Right cardiac atrium (tissue), 5 donors: ENCODE data around the gene PTPRN2. TPM values are rescaled to one million over a fixed set of nuclear protein-coding genes. Genes with fewer than 3 reads are reported as not detected.
A peak's percentile ranks its signal among the peaks of the same experiment; 100 is the strongest.

Source experiments
- ATAC-seq, 2 donors: fragments of 200-7000 bp; cut with Tn5 transposase; one replicate each; pipeline versions ENCODE4 v1.8.0 to v1.9.1; 2020; ENCODE audit warnings: moderate library complexity in 2 of 2, mild to moderate bottlenecking in 1 of 2
- DNase-seq, 3 donors: peaks; one replicate each; pipeline ENCODE4 v3.0.0-alpha.2; 2020
- H3K27ac ChIP-seq: one replicate; pipeline ENCODE4 v1.5.1; 2013; ENCODE audit warnings: mild to moderate bottlenecking, low read length, control low read depth, moderate library complexity
- H3K27me3 ChIP-seq: one replicate; pipeline ENCODE4 v1.6.1; 2013; ENCODE audit not compliant: control insufficient read depth, insufficient read depth
- H3K4me1 ChIP-seq: one replicate; pipeline ENCODE4 v1.6.1; 2013; ENCODE audit warnings: low read length; ENCODE audit not compliant: control insufficient read depth, insufficient read depth
- H3K4me3 ChIP-seq: one replicate; pipeline ENCODE4 v1.5.1; 2013; ENCODE audit warnings: low read length, control low read depth
- H3K9me3 ChIP-seq: one replicate; pipeline ENCODE4 v1.6.1; 2013; ENCODE audit warnings: low read length; ENCODE audit not compliant: control insufficient read depth
- WGBS: extraction: QIAGEN DNeasy Blood & Tissue Kit; methylation state at CpG from one replicate; pipeline ENCODE4 v1.1.7; 2013; 5-methylcytosine and 5-hydroxymethylcytosine counted together
- intact Hi-C, 4 donors: fragments of 100-400 bp; cut with DNase I; formaldehyde crosslinking; loops; one replicate each; pipeline versions ENCODE4 v1.11.0 to v1.14.0; 2022 to 2023
- polyA plus RNA-seq: library from polyadenylated mRNA; stranded (reverse); fragments of 200-250 nt; gene quantifications from one replicate; pipeline ENCODE4 v1.2.3, GENCODE V29; 2013
- total RNA-seq, 4 donors: library from RNA; stranded (reverse); fragmentation: NEBNext Ultra II Directional; extraction: Animal tissue kit (Norgen Biotek cat#: 25700); gene quantifications; one replicate each; pipeline ENCODE4 v1.2.1, GENCODE V29; 2021
- donor health status: healthy with polysubstance abuse.
- donor health status: DM: no; HTN: yes; CAD: no.
- donor health status: DM: no; HTN: no; CAD: no.
- donor health status: DM: no; HTN: yes; CAD: no; lungs with severe emphysema.
- donor health status: DM: yes; HTN: yes; CAD: no.

Gene PTPRN2
- total and polyA plus RNA-seq, 5 donors: 1.5 to 3.9 (median 1.9) TPM

DNA sequence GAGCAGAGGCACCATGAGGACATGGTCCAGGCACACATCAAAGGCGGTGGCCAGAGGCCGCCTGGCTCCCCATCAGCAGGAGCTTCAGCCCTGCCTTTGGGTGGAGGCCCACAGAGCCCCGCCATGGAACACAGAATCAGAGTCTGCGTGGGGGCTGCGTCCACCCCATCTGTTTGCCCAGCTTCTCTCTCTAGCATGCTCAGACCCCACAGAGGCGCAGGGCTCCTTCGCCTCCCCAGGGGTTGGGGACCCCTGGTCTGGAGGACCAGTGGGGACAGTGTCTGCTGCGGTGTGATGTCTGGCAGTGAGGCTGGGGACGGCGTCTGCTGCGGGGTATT is 321.9 kb downstream of the PTPRN2 start:
- H3K27me3 ChIP-seq: no peaks in the 10 kb centered on the region
- intact Hi-C loops: no loop called here
- H3K4me3 ChIP-seq: no peak overlapping the region
- DNase-seq (peak in 1 of 3 donors; percentile 32), ATAC-seq (no peak)
- no peak overlapping the region for H3K27ac ChIP-seq
- no peaks in the 10 kb centered on the region for H3K9me3 ChIP-seq
- 87% methylated on average over 11 of the region's 11 CpGs for WGBS
- H3K4me1 ChIP-seq: no peaks in the 10 kb centered on the region

GRCh38 chr7:158264881-158265742 is 322.5 kb downstream of the PTPRN2 start:
- Histone ChIP-seq H3K4me1 (no peaks in the 10 kb centered on the region), H3K9me3 (no peaks in the 10 kb centered on the region), H3K27me3 (no peaks in the 10 kb centered on the region), H3K27ac (no peak overlapping the region), H3K4me3 (no peak overlapping the region)
- 89% methylated on average over 13 of the region's 13 CpGs for WGBS
- no peak for ATAC-seq
- intact Hi-C loops: no loop called here
- DNase-seq: peak in 1 of 3 donors; percentile 32

- no peak for ATAC-seq
Observed at GRCh38 chr7:158263964-158264748, 323.5 kb downstream of the PTPRN2 start.

DNA sequence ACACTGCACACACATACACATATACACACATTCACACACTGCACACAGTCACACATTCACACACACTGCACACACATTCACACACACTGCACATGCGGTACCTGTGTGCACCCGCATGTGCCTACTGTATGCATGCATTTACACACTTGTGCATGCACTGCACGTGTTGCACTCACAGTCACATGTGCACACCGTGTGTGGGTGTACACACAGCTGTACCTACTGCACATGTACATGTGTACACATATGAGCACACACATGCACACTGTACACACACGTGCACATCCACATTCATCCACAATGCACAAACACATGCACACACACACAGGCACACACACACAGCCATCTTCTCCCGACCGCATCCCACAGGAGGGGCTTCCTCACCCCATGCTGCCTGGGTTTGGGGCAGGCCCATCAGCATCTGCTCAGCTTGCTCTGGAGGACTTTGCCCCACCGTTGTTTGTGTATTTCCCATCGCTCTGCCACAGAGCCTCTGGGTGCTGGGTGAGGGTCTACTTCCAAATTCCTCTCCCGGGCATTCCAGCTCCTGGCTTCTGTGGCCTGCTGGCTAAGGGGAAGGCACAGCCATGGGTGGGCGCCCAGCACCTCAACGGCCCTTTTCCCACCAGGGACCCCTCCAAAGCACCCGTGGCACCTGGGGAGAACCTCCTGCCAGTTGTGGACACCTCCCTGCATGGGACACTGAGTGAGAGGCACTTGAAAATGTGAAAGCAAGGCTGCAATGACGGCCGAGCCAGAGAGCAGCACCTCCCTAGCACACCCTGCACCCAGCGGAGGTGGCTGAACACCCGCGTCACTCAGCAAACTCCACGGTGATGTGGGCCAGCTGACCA is 324.3 kb downstream of the PTPRN2 start:
- Histone ChIP-seq H3K9me3 (no peaks in the 10 kb centered on the region), H3K4me1 (no peaks in the 10 kb centered on the region), H3K27me3 (no peaks in the 10 kb centered on the region), H3K27ac (no peak overlapping the region), H3K4me3 (no peak overlapping the region)
- ATAC-seq (no peak), DNase-seq (peak in 1 of 3 donors; percentile 9)
- 91% methylated on average over 19 of the region's 19 CpGs for WGBS
- intact Hi-C loops: no loop called here

More at GRCh38 chr7:158263964-158264748, 323.5 kb downstream of the PTPRN2 start:
- DNase-seq: peak in 1 of 3 donors; percentile 21
- intact Hi-C loops: no loop called here
- Histone ChIP-seq H3K4me3 (no peak overlapping the region), H3K9me3 (no peaks in the 10 kb centered on the region), H3K4me1 (no peaks in the 10 kb centered on the region), H3K27me3 (no peaks in the 10 kb centered on the region), H3K27ac (no peak overlapping the region)
- WGBS: 90% methylated on average over 25 of the region's 25 CpGs

DNA sequence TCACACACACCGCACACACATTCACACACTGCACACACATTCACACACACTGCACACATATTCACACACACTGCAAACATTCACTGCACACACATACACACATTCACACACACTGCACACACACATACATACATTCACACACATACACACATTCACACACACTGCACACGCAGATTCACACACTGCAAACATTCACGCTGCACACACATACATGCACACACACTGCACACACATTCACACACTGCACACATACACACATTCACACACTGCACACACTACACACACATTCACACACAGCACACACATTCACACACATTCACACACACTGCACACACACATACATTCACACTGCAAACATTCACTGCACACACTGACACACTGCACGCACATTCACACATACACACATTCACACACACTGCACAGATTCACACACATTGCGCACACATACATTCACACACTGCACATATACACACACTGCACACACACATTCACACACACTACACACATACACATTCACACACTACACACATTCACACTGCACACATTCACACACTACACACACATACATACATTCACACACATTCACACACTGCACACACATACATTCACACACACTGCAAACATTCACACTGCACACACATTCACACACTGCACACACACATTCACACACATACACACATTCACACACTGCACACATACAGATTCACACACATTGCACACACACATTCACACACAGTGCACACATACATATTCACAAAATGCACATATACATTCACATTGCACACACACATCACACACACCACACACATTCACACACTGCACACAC is 325.1 kb downstream of the PTPRN2 start:
- intact Hi-C loops: no loop called here
- no peak for DNase-seq
- WGBS: 96% methylated on average over 5 of the region's 5 CpGs
- H3K27me3 ChIP-seq: no peaks in the 10 kb centered on the region
- no peak overlapping the region for H3K4me3 ChIP-seq
- H3K4me1 ChIP-seq: no peaks in the 10 kb centered on the region
- H3K27ac ChIP-seq: no peak overlapping the region
- no peaks in the 10 kb centered on the region for H3K9me3 ChIP-seq
- ATAC-seq: no peak

DNA sequence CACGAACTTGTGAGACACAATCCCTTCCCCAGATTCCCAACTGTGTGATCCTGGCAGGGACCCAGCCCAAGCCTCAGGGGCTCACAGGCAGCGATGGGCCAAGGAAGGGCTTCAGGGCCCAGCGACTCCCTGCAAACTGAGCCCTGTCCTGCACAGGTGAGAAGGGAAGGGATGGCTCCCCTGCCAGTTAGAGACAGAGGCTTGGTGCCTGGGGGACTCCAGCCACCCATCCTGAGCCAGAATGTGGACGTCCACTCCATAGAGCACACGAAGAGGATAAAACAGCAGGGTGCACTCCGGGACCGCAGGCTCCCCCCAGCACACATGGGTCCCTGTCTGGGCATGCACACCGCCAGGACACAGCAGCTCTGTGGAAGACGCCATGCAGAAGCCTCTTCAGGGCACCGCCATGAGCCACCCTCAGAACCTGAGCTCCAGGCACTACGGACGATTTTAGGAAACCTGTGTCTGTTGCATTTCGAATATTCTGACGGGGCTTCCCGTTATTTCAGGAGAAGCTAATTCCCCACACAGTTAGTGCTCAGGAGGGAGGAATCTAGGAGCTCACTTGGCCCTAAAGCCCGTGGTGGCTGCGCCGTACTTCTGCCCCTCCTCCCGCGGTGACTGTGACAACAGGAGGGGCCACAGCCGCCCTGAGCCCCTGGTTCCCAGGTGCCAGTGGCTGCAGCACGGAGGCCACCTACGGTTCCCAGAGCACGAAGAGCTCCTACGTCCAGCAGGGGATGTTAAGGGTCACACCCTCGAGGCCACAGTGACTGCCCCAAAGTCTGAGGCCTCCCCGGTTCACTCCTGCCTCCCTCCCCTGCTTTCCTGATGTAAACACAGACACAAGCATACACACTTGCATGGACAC is 326.0 kb downstream of the PTPRN2 start:
- ATAC-seq (no peak), DNase-seq (peak in 1 of 3 donors; percentile 32)
- 84% methylated on average over 27 of the region's 27 CpGs for WGBS
- H3K27ac ChIP-seq: no peak overlapping the region
- no peaks in the 10 kb centered on the region for H3K4me1 ChIP-seq
- intact Hi-C loops: no loop called here
- no peaks in the 10 kb centered on the region for H3K27me3 ChIP-seq
- H3K9me3 ChIP-seq: no peaks in the 10 kb centered on the region
- no peak overlapping the region for H3K4me3 ChIP-seq

GRCh38 chr7:158260567-158261361 is 326.9 kb downstream of the PTPRN2 start:
- Histone ChIP-seq H3K27me3 (no peaks in the 10 kb centered on the region), H3K9me3 (no peaks in the 10 kb centered on the region), H3K27ac (no peak overlapping the region), H3K4me1 (no peaks in the 10 kb centered on the region), H3K4me3 (no peak overlapping the region)
- 79% methylated on average over 20 of the region's 20 CpGs for WGBS
- ATAC-seq (no peak), DNase-seq (peak in 1 of 3 donors; percentile 10)
- intact Hi-C loops: no loop called here

DNA sequence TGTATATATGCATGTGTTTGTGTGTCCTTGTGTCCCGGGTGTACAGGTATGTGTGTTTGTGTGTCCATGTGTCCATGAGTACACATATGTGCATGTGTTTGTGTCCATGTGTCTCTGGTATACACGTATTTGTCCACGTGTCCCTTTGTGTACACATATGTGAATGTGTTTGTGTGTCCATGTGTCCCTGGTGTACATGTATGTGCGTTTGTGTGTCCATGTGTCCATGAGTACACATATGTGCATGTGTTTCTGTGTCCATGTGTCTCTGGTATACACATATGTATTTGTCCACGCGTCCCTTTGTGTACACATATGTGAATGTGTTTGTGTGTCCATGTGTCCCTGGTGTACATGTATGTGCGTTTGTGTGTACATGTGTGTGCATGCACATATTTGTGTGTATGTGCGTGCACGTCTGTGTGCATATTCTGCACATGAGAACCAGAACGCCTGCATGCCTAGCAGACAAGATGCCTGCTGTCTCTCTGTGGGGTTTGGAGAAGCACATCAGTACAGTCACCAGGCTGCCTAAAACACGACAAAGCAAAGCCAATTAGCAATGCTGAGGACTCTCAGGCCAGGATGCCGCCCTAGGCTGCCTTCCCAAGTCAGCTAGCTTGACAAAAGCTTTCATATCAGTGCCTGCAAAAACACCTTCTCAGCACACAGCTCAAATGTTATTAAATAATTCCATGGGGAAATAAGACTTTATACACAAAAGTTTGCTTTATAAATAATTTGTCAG is 327.8 kb downstream of the PTPRN2 start:
- Histone ChIP-seq H3K4me3 (no peak overlapping the region), H3K4me1 (no peaks in the 10 kb centered on the region), H3K9me3 (no peaks in the 10 kb centered on the region), H3K27ac (no peak overlapping the region), H3K27me3 (no peaks in the 10 kb centered on the region)
- ATAC-seq: no peak
- WGBS: 81% methylated on average over 12 of the region's 12 CpGs
- no peak for DNase-seq
- intact Hi-C loops: no loop called here

DNA sequence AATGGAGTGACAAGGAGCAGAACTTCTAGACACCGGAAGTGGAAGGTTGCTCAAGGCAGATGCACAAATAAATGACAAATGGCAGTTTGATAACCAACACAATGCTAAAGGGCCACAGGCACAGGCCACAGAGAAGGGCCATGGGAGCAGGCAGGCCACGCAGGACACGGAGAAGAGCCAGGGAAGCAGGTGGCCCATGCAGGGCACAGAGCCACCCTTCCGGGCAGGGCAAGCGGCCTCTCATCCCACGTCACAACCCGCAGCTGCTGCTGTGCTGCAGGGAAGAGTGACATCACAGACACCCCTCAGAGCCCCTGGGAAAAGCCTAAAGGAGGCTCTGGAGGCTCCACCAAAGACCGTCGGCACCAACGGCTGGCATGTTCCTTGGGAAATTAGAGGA is 328.5 kb downstream of the PTPRN2 start:
- ATAC-seq (no peak), DNase-seq (peak in 1 of 3 donors; percentile 30)
- WGBS: 92% methylated on average over 10 of the region's 10 CpGs
- no peak overlapping the region for H3K27ac ChIP-seq
- no peaks in the 10 kb centered on the region for H3K27me3 ChIP-seq
- no peak overlapping the region for H3K4me3 ChIP-seq
- intact Hi-C loops: no loop called here
- H3K4me1 ChIP-seq: no peaks in the 10 kb centered on the region
- no peaks in the 10 kb centered on the region for H3K9me3 ChIP-seq
